H9 (cell line): ENCODE measurements around the gene KIF2C. TPM values are rescaled to one million over a fixed set of nuclear protein-coding genes. Genes with fewer than 3 reads are reported as not detected.

Source experiments
- DNase-seq: peaks from one replicate; pipeline ENCODE4 v3.0.0-alpha.2; 2017
- H2AFZ ChIP-seq: one replicate; pipeline ENCODE4 v1.6.1; 2013; ENCODE audit warnings: mild to moderate bottlenecking, low read length, control low read depth, moderate library complexity
- H2AK5ac ChIP-seq: 2 replicates; pipeline ENCODE4 v1.6.1; 2013; ENCODE audit warnings: low read length, control low read depth, mixed read lengths; ENCODE audit not compliant: insufficient read length
- H2BK120ac ChIP-seq: one replicate; pipeline ENCODE4 v1.6.1; 2013; ENCODE audit warnings: low read depth, mild to moderate bottlenecking, low read length, control low read depth, inconsistent platforms; ENCODE audit not compliant: poor library complexity, severe bottlenecking
- H2BK12ac ChIP-seq: 2 replicates; pipeline ENCODE4 v1.6.1; 2013; ENCODE audit warnings: low read length, control low read depth, mixed read lengths, low read depth; ENCODE audit not compliant: insufficient read length
- H2BK15ac ChIP-seq: 2 replicates; pipeline ENCODE4 v1.6.1; 2013; ENCODE audit warnings: low read depth, low read length, control low read depth
- H2BK20ac ChIP-seq: one replicate; pipeline ENCODE4 v1.6.1; 2013; ENCODE audit warnings: low read depth, mild to moderate bottlenecking, low read length, control low read depth, inconsistent platforms; ENCODE audit not compliant: poor library complexity, severe bottlenecking
- H2BK5ac ChIP-seq: 2 replicates; pipeline ENCODE4 v1.6.1; 2013; ENCODE audit warnings: low read length, control low read depth, mixed read lengths; ENCODE audit not compliant: insufficient read length
- H3K14ac ChIP-seq: 2 replicates; pipeline ENCODE4 v1.6.1; 2013; ENCODE audit warnings: low read length, control low read depth; ENCODE audit not compliant: insufficient read depth
- H3K18ac ChIP-seq: 2 replicates; pipeline ENCODE4 v1.6.1; 2013; ENCODE audit warnings: low read depth, mild to moderate bottlenecking, mixed read lengths, low read length, control low read depth; ENCODE audit not compliant: insufficient read length
- H3K23ac ChIP-seq: 2 replicates; pipeline ENCODE4 v1.6.1; 2013; ENCODE audit warnings: low read length, control low read depth, mixed read lengths, low read depth; ENCODE audit not compliant: insufficient read length
- H3K23me2 ChIP-seq: 2 replicates; pipeline ENCODE4 v1.6.1; 2013; ENCODE audit warnings: low read depth, mild to moderate bottlenecking, mixed read lengths, low read length, control low read depth; ENCODE audit not compliant: insufficient read length, poor library complexity, severe bottlenecking
- H3K27ac ChIP-seq: 2 replicates; pipeline ENCODE4 v1.5.1; 2013; ENCODE audit warnings: low read length, control low read depth, mixed read lengths, low read depth; ENCODE audit not compliant: insufficient read length
- H3K27me3 ChIP-seq: 2 replicates; pipeline ENCODE4 v1.6.1; 2013; ENCODE audit warnings: low read length, control low read depth, inconsistent platforms; ENCODE audit not compliant: insufficient read depth
- H3K4ac ChIP-seq: 2 replicates; pipeline ENCODE4 v1.6.1; 2013; ENCODE audit warnings: low read depth, mild to moderate bottlenecking, control low read depth, inconsistent platforms, low read length, moderate library complexity
- H3K4me1 ChIP-seq: 2 replicates; pipeline ENCODE4 v1.6.1; 2013; ENCODE audit warnings: low read length, control low read depth, inconsistent platforms; ENCODE audit not compliant: insufficient read depth
- H3K4me2 ChIP-seq: 2 replicates; pipeline ENCODE4 v1.6.1; 2013; ENCODE audit warnings: low read length, control low read depth, mixed read lengths; ENCODE audit not compliant: insufficient read length, insufficient read depth
- H3K56ac ChIP-seq: 2 replicates; pipeline ENCODE4 v1.6.1; 2013; ENCODE audit warnings: low read depth, mild to moderate bottlenecking, mixed read lengths, low read length, control low read depth; ENCODE audit not compliant: insufficient read length
- H3K79me1 ChIP-seq: 2 replicates; pipeline ENCODE4 v1.6.1; 2013; ENCODE audit warnings: low read depth, mild to moderate bottlenecking, moderate library complexity, low read length, control low read depth, inconsistent platforms; ENCODE audit not compliant: insufficient read depth, poor library complexity, severe bottlenecking
- H3K79me2 ChIP-seq: 2 replicates; pipeline ENCODE4 v1.6.1; 2013; ENCODE audit warnings: low read length, control low read depth, inconsistent platforms; ENCODE audit not compliant: insufficient read depth
- H3K9ac ChIP-seq: 2 replicates; pipeline ENCODE4 v1.6.1; 2013; ENCODE audit warnings: low read length, control low read depth, mixed read lengths; ENCODE audit not compliant: insufficient read length; ENCODE audit errors: extremely low read depth
- H3K9me3 ChIP-seq: one replicate; pipeline ENCODE4 v1.6.1; 2013; ENCODE audit warnings: low read depth, low read length, inconsistent platforms; ENCODE audit not compliant: control insufficient read depth
- H3T11ph ChIP-seq: one replicate; pipeline ENCODE4 v1.6.1; 2013; ENCODE audit warnings: mild to moderate bottlenecking, low read length, control low read depth, inconsistent platforms
- H4K20me1 ChIP-seq: one replicate; pipeline ENCODE4 v1.6.1; 2013; ENCODE audit not compliant: control insufficient read depth, insufficient read length, insufficient read depth
- H4K5ac ChIP-seq: 2 replicates; pipeline ENCODE4 v1.6.1; 2013; ENCODE audit warnings: low read depth, mild to moderate bottlenecking, mixed read lengths, low read length, control low read depth; ENCODE audit not compliant: insufficient read length
- H4K8ac ChIP-seq: replicated peaks from 2 replicates; pipeline ENCODE4 v1.6.1; 2013; ENCODE audit warnings: low read length, control low read depth, mixed read lengths, low read depth; ENCODE audit not compliant: insufficient read length
- H4K91ac ChIP-seq: 2 replicates; pipeline ENCODE4 v1.6.1; 2013; ENCODE audit warnings: low read depth, mild to moderate bottlenecking, moderate library complexity, mixed read lengths, low read length, control low read depth; ENCODE audit not compliant: insufficient read length
- H3K27ac Mint-ChIP-seq, 3 experiments: 2 replicates in 2 of 3; 3 replicates in 1 of 3; pipeline ENCODE4 v1.8.0; 2020 to 2021; ENCODE audit warnings: mixed read lengths in 3 of 3, mild to moderate bottlenecking in 1 of 3, moderate library complexity in 1 of 3
- H3K27me3 Mint-ChIP-seq: 2 replicates; pipeline ENCODE4 v1.8.0; 2021; ENCODE audit warnings: low read depth, mild to moderate bottlenecking, moderate library complexity, mixed read lengths
- H3K36me3 Mint-ChIP-seq, 3 experiments: 2 replicates in 2 of 3; 3 replicates in 1 of 3; pipeline ENCODE4 v1.8.0; 2020 to 2021; ENCODE audit warnings: low read depth in 3 of 3, mixed read lengths in 3 of 3; ENCODE audit not compliant: insufficient read depth in 1 of 3
- H3K4me1 Mint-ChIP-seq, 2 experiments: 2 replicates each; pipeline ENCODE4 v1.8.0; 2020; ENCODE audit warnings: mixed read lengths in 2 of 2
- H3K4me3 Mint-ChIP-seq, 2 experiments: 2 replicates in 1 of 2; 3 replicates in 1 of 2; pipeline ENCODE4 v1.8.0; 2020 to 2021; ENCODE audit warnings: mild to moderate bottlenecking in 2 of 2, mixed read lengths in 2 of 2, moderate library complexity in 1 of 2
- H3K9me3 Mint-ChIP-seq, 2 experiments: 2 replicates in 1 of 2; 3 replicates in 1 of 2; pipeline ENCODE4 v1.8.0; 2020; ENCODE audit warnings: mild to moderate bottlenecking in 2 of 2, mixed read lengths in 2 of 2, moderate library complexity in 1 of 2
- WGBS: extraction: QIAGEN DNeasy Blood & Tissue Kit; methylation state at CpG from one replicate; pipeline ENCODE4 v1.1.7; 2013; ENCODE audit warnings: missing lambda C conversion rate, low lambda C conversion rate, mixed read lengths; ENCODE audit not compliant: insufficient read length; ENCODE audit errors: extremely low coverage; 5-methylcytosine and 5-hydroxymethylcytosine counted together
- total RNA-seq: library from RNA; stranded (reverse); gene quantifications from 2 replicates; pipeline ENCODE4 v1.2.1, GENCODE V29; 2021
- TF ChIP-seq, protein P1 (sequence below): fragments of 200-600 bp; sonication (generic); conservative IDR thresholded peaks from 3 replicates; pipeline ENCODE4 v1.8.0; 2021; ENCODE audit warnings: antibody characterized with exemption, mild to moderate bottlenecking

KIF2C gene
- total RNA-seq, 1 experiment from 2014 or later = 73.1 TPM

DNA sequence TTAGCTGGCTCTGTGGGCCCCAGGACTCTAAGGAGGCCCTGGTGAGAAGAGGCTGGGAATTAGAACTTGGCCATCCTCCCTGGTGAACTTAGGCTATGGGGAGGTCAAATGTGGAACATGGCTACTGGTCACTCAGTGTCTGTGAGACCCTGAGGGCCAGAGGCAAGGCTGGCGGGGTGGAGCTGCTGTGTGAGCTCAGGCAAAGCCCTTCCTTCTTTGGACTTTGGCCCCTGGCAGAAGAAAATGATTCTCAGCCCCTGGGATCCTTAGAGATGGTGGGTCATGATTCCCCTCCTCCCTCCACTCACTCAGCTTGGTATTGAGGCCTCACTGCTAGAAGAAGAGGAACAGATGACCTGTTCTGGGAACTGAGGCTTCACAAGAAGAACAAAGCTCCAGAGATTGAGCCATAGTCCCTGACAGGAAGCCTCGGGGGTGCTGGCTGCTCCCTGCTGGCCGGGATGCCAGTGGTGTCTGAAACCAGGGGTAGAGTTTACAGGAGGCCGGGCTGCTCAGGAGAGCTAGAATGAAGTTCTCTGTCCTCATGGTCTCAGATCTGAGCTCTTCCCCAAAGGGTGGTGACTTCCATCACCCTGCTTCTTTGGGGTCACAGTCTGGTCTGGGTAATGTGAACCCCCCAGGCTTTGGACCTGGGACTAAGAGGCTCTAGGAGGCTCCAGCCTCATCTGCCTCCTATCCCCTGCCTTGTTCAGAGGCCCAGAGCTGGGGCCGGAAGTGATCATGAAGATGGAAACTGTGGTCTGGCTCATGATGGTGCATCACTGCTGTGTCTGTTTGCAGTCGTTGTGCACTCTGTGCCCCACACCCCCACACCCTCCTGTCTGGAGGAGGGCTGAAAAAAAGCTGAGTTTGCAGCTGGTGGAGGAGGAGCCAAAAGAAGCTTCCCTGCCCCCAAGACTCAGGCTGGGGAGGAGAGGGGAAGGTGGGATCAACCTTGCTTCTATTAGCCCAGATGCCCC, 69.6 kb downstream of the KIF2C start:
- peak overlapping the region; percentile 25; the same call in 1 of the 2 replicates for H3K4ac ChIP-seq
- H3K18ac ChIP-seq = peak overlapping the region; percentile 72
- Mint-ChIP-seq H3K27ac (peak overlapping the region in 1 of 3 experiments; percentile 49; a peak in 2 of 7 replicates), H3K27me3 (no peaks in the 10 kb centered on the region; the same call in 1 of the 2 replicates), H3K4me1 (peaks cover 31 to 40% of the 10 kb centered on the region in 2 experiments), H3K4me3 (peak overlapping the region; percentile 22 to 32; a peak in 3 of 5 replicates), H3K9me3 (no peaks in the 10 kb centered on the region), H3K36me3 (peaks cover 3 to 18% (median 12%) of the 10 kb centered on the region in 3 experiments; a peak in 6 of 7 replicates)
- no peak overlapping the region for H4K5ac ChIP-seq
- no peak overlapping the region for H2BK120ac ChIP-seq
- H3K79me1 ChIP-seq = no peaks in the 10 kb centered on the region
- H3K23ac ChIP-seq = no peak overlapping the region
- no peak overlapping the region for H2BK15ac ChIP-seq
- WGBS = no CpG with 5 or more reads among the region's 6 CpGs
- H2AFZ ChIP-seq = no peak overlapping the region
- H2BK5ac ChIP-seq = no peak overlapping the region
- H3K4me2 ChIP-seq = peak overlapping the region; percentile 29
- no peak overlapping the region for H3K27ac ChIP-seq
- TF ChIP-seq, protein P1, sequence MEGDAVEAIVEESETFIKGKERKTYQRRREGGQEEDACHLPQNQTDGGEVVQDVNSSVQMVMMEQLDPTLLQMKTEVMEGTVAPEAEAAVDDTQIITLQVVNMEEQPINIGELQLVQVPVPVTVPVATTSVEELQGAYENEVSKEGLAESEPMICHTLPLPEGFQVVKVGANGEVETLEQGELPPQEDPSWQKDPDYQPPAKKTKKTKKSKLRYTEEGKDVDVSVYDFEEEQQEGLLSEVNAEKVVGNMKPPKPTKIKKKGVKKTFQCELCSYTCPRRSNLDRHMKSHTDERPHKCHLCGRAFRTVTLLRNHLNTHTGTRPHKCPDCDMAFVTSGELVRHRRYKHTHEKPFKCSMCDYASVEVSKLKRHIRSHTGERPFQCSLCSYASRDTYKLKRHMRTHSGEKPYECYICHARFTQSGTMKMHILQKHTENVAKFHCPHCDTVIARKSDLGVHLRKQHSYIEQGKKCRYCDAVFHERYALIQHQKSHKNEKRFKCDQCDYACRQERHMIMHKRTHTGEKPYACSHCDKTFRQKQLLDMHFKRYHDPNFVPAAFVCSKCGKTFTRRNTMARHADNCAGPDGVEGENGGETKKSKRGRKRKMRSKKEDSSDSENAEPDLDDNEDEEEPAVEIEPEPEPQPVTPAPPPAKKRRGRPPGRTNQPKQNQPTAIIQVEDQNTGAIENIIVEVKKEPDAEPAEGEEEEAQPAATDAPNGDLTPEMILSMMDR = no peak
- peak overlapping the region; percentile 87 for H3K14ac ChIP-seq
- H3K56ac ChIP-seq = no peak overlapping the region
- H3K27me3 ChIP-seq = no peaks in the 10 kb centered on the region
- H3K23me2 ChIP-seq = peaks cover 7% of the 10 kb centered on the region
- H2BK20ac ChIP-seq = no peak overlapping the region
- H4K8ac ChIP-seq = no peak overlapping the region
- no peaks in the 10 kb centered on the region for H3K79me2 ChIP-seq
- no peaks in the 10 kb centered on the region for H4K20me1 ChIP-seq
- H2BK12ac ChIP-seq = no peak overlapping the region
- peaks cover 10% of the 10 kb centered on the region; the same call in 1 of the 2 replicates for H3K4me1 ChIP-seq
- H2AK5ac ChIP-seq = no peak overlapping the region
- no peak overlapping the region for H3K9ac ChIP-seq
- H3K9me3 ChIP-seq = no peaks in the 10 kb centered on the region
- no peak overlapping the region for H3T11ph ChIP-seq
- H4K91ac ChIP-seq = peak overlapping the region; percentile 68
- DNase-seq = peak; percentile 43
